ENCODE results near the gene DYNLL1.

The DYNLL1 gene

GRCh38 chr12:120469450-120470149, 26.3 kb upstream of the DYNLL1 start, which contains the start of gene SRSF9:
Gene SRSF9, minus strand, starts transcription at chr12:120469748. Its CDS starts 139 bp downstream, at chr12:120469609.
- H4K91ac ChIP-seq (ENCODE audit: low read depth, low read length, poor library complexity): peak within 1 kb of the TSS; percentile 77
- peak within 1 kb of the TSS; percentile 98 for H2BK5ac ChIP-seq (ENCODE audit: low read length)
- peak within 1 kb of the TSS; percentile 100 for H3K9ac ChIP-seq (ENCODE audit: low read depth, low read length, poor library complexity)
- peak within 1 kb of the TSS; percentile 96 for H2AFZ ChIP-seq (ENCODE audit: low read length)
- H3K4me3 ChIP-seq (ENCODE audit: low read length in 2 of 2): peak within 1 kb of the TSS; percentile 96 to 99
- no peak within 1 kb of the TSS for H2BK120ac ChIP-seq (ENCODE audit: low read depth, low read length)
- peak within 1 kb of the TSS; percentile 95 for H3K27ac ChIP-seq (replicated peaks; ENCODE audit: low read length)
- H3K14ac ChIP-seq (ENCODE audit: low read length): peak within 1 kb of the TSS; percentile 90
- H2BK15ac ChIP-seq (ENCODE audit: low read length): no peak within 1 kb of the TSS
- peak within 1 kb of the TSS; percentile 99 for H2AK5ac ChIP-seq (ENCODE audit: low read depth, low read length)
- peak within 1 kb of the TSS; percentile 94 for H2BK12ac ChIP-seq (ENCODE audit: low read length)
- H4K8ac ChIP-seq (ENCODE audit: low read depth, low read length): peak within 1 kb of the TSS; percentile 100
- H3K23ac ChIP-seq (ENCODE audit: low read depth, low read length, poor library complexity): peak within 1 kb of the TSS; percentile 100
- H3K27me3 ChIP-seq (ENCODE audit: control insufficient read depth in 3 of 3, insufficient read depth in 3 of 3, low read depth in 1 of 3, low read length in 3 of 3): peaks cover 0 to under 1% (median 0%) of the 10 kb centered on the region in 3 experiments
- H3K9me3 ChIP-seq (replicated peaks in 1 of 2; ENCODE audit: control insufficient read depth in 2 of 2, insufficient read depth in 1 of 2, low read depth in 1 of 2, low read length in 2 of 2): no peaks in the 10 kb centered on the region
- no CpG with 5 or more reads among the region's 88 CpGs for WGBS, 2 donors (ENCODE audit: extremely low coverage in 2 of 2, insufficient read length in 2 of 2, insufficient replicate concordance in 1 of 2)
- peak within 1 kb of the TSS; percentile 100 for H3K18ac ChIP-seq (ENCODE audit: low read length)
- DNase-seq (ENCODE audit: low spot score): peak; percentile 96
- peak within 1 kb of the TSS; percentile 91 for H3K4ac ChIP-seq (ENCODE audit: low read length)
- peaks cover 2 to 12% of the 10 kb centered on the region in 2 donors for H3K4me1 ChIP-seq (ENCODE audit: control insufficient read depth in 2 of 2, insufficient read depth in 1 of 2, low read depth in 1 of 2, low read length in 2 of 2)
- peaks cover 3% of the 10 kb centered on the region for H3K79me1 ChIP-seq (ENCODE audit: low read depth, low read length)
- peak within 1 kb of the TSS; percentile 74 for H3K4me2 ChIP-seq (ENCODE audit: insufficient read depth, low read length, poor library complexity, severe bottlenecking)
- H3K36me3 ChIP-seq (replicated peaks in 1 of 2; ENCODE audit: control insufficient read depth in 2 of 2, insufficient read depth in 2 of 2, low read length in 2 of 2): peaks cover 15 to 32% of the 10 kb centered on the region in 2 donors

- peak overlapping the region; percentile 96 for H2AFZ ChIP-seq (ENCODE audit: low read length)
- H3K4me1 ChIP-seq (ENCODE audit: control insufficient read depth in 2 of 2, insufficient read depth in 1 of 2, low read depth in 1 of 2, low read length in 2 of 2): peaks cover 2 to 16% of the 10 kb centered on the region in 2 donors
- H3K27ac ChIP-seq (replicated peaks; ENCODE audit: low read length): peak overlapping the region; percentile 18
- no peak overlapping the region for H2BK12ac ChIP-seq (ENCODE audit: low read length)
- H3K9ac ChIP-seq (ENCODE audit: low read depth, low read length, poor library complexity): peak overlapping the region; percentile 96
- peak overlapping the region; percentile 96 for H3K18ac ChIP-seq (ENCODE audit: low read length)
- no peak overlapping the region for H4K91ac ChIP-seq (ENCODE audit: low read depth, low read length, poor library complexity)
- no peak overlapping the region for H3K4ac ChIP-seq (ENCODE audit: low read length)
- H3K79me1 ChIP-seq (ENCODE audit: low read depth, low read length): peaks cover 3% of the 10 kb centered on the region
- no peak overlapping the region for H4K8ac ChIP-seq (ENCODE audit: low read depth, low read length)
- no peaks in the 10 kb centered on the region for H3K9me3 ChIP-seq (replicated peaks in 1 of 2; ENCODE audit: control insufficient read depth in 2 of 2, insufficient read depth in 1 of 2, low read depth in 1 of 2, low read length in 2 of 2)
- peak overlapping the region; percentile 74 for H3K4me2 ChIP-seq (ENCODE audit: insufficient read depth, low read length, poor library complexity, severe bottlenecking)
- no CpG with 5 or more reads among the region's 26 CpGs for WGBS, 2 donors (ENCODE audit: extremely low coverage in 2 of 2, insufficient read length in 2 of 2, insufficient replicate concordance in 1 of 2)
- H3K27me3 ChIP-seq (ENCODE audit: control insufficient read depth in 3 of 3, insufficient read depth in 3 of 3, low read depth in 1 of 3, low read length in 3 of 3): peaks cover 0 to 2% (median 0%) of the 10 kb centered on the region in 3 experiments
- H2BK5ac ChIP-seq (ENCODE audit: low read length): peak overlapping the region; percentile 98
- peak; percentile 29 for DNase-seq (ENCODE audit: low spot score)
- H2BK120ac ChIP-seq (ENCODE audit: low read depth, low read length): no peak overlapping the region
- H2AK5ac ChIP-seq (ENCODE audit: low read depth, low read length): peak overlapping the region; percentile 77
- peak overlapping the region; percentile 90 for H3K14ac ChIP-seq (ENCODE audit: low read length)
- H3K23ac ChIP-seq (ENCODE audit: low read depth, low read length, poor library complexity): peak overlapping the region; percentile 100
- H3K4me3 ChIP-seq (ENCODE audit: low read length in 2 of 2): peak overlapping the region; percentile 96 to 99
- H3K36me3 ChIP-seq (replicated peaks in 1 of 2; ENCODE audit: control insufficient read depth in 2 of 2, insufficient read depth in 2 of 2, low read length in 2 of 2): peaks cover 10 to 25% of the 10 kb centered on the region in 2 donors
- H2BK15ac ChIP-seq (ENCODE audit: low read length): no peak overlapping the region
Measured at GRCh38 chr12:120470150-120470784, 25.6 kb upstream of the DYNLL1 start.

GRCh38 chr12:120472521-120472920, 23.4 kb upstream of the DYNLL1 start:
- Histone ChIP-seq H4K91ac (ENCODE audit: low read depth, low read length, poor library complexity) (no peak overlapping the region), H3K27me3 (ENCODE audit: control insufficient read depth in 3 of 3, insufficient read depth in 3 of 3, low read depth in 1 of 3, low read length in 3 of 3) (peaks cover 0 to 2% (median 0%) of the 10 kb centered on the region in 3 experiments), H3K4me1 (ENCODE audit: control insufficient read depth in 2 of 2, insufficient read depth in 1 of 2, low read depth in 1 of 2, low read length in 2 of 2) (peaks cover 2 to 16% of the 10 kb centered on the region in 2 donors), H3K4me2 (ENCODE audit: insufficient read depth, low read length, poor library complexity, severe bottlenecking) (no peak overlapping the region), H3K18ac (ENCODE audit: low read length) (no peak overlapping the region), H3K27ac (replicated peaks; ENCODE audit: low read length) (no peak overlapping the region), H3K4me3 (ENCODE audit: low read length in 2 of 2) (no peak overlapping the region), H2BK12ac (ENCODE audit: low read length) (no peak overlapping the region), H2BK15ac (ENCODE audit: low read length) (no peak overlapping the region), H2AK5ac (ENCODE audit: low read depth, low read length) (no peak overlapping the region), H2BK5ac (ENCODE audit: low read length) (no peak overlapping the region), H3K4ac (ENCODE audit: low read length) (no peak overlapping the region), H3K23ac (ENCODE audit: low read depth, low read length, poor library complexity) (no peak overlapping the region), H3K36me3 (replicated peaks in 1 of 2; ENCODE audit: control insufficient read depth in 2 of 2, insufficient read depth in 2 of 2, low read length in 2 of 2) (peaks cover 0 to 3% of the 10 kb centered on the region in 2 donors), H3K79me1 (ENCODE audit: low read depth, low read length) (peaks cover 3% of the 10 kb centered on the region), H4K8ac (ENCODE audit: low read depth, low read length) (no peak overlapping the region), H2BK120ac (ENCODE audit: low read depth, low read length) (no peak overlapping the region), H2AFZ (ENCODE audit: low read length) (no peak overlapping the region), H3K9ac (ENCODE audit: low read depth, low read length, poor library complexity) (no peak overlapping the region), H3K14ac (ENCODE audit: low read length) (no peak overlapping the region), H3K9me3 (replicated peaks in 1 of 2; ENCODE audit: control insufficient read depth in 2 of 2, insufficient read depth in 1 of 2, low read depth in 1 of 2, low read length in 2 of 2) (no peaks in the 10 kb centered on the region)
- DNase-seq (ENCODE audit: low spot score): no peak
